SK-N-DZ (cell line): ENCODE results near the gene CSRNP2.
A peak's percentile ranks its signal among the peaks of the same experiment; 100 is the strongest.
"Not testable (repeated sequence)": the region's sequence is repeated elsewhere in the genome, so short reads cannot be mapped to it uniquely, and the experiment has no call there.

Experiments used
- DNase-seq: peaks from one replicate; pipeline ENCODE4 v3.0.0-alpha.2; 2015; ENCODE audit warnings: low spot score
- small RNA-seq, 2 experiments: library from RNA; depleted of rRNA; stranded (forward); fragments of <200 nt; gene quantifications; one replicate each; pipeline ENCODE3, GENCODE V24; 2014

CSRNP2 gene

GRCh38 chr12:51028126-51028812, 55.1 kb downstream of the CSRNP2 start:
- peak; percentile 63 for DNase-seq

GRCh38 chr12:51027342-51027835, 56.0 kb downstream of the CSRNP2 start:
- no peak for DNase-seq

- DNase-seq = peak; percentile 96
Measured at GRCh38 chr12:51025836-51026638, 57.4 kb downstream of the CSRNP2 start, which contains the start of gene SLC11A2. Gene SLC11A2, minus strand, starts transcription at chr12:51026384. Its CDS starts 15,656 bp downstream, at chr12:51010728.

- DNase-seq = no peak
Measured at GRCh38 chr12:51025338-51025835, 58.0 kb downstream of the CSRNP2 start.

GRCh38 chr12:51023625-51024382, 59.6 kb downstream of the CSRNP2 start:
- DNase-seq = no peak

GRCh38 chr12:51021694-51022093, 61.7 kb downstream of the CSRNP2 start:
- no peak for DNase-seq

- no peak for DNase-seq
Measured at GRCh38 chr12:51020448-51021182, 62.8 kb downstream of the CSRNP2 start.

GRCh38 chr12:51019927-51020326, 63.5 kb downstream of the CSRNP2 start:
- DNase-seq = no peak

GRCh38 chr12:51018956-51019355, 64.4 kb downstream of the CSRNP2 start:
- no peak for DNase-seq

- no peak for DNase-seq
Measured at GRCh38 chr12:51017452-51017851, 65.9 kb downstream of the CSRNP2 start.

GRCh38 chr12:51014467-51014866, 68.9 kb downstream of the CSRNP2 start:
- not testable (repeated sequence) for DNase-seq

- DNase-seq = no peak
Measured at GRCh38 chr12:51013441-51013840, 70.0 kb downstream of the CSRNP2 start.

- DNase-seq = no peak
Measured at GRCh38 chr12:51012570-51013236, 70.7 kb downstream of the CSRNP2 start.

GRCh38 chr12:51011955-51012354, 71.4 kb downstream of the CSRNP2 start:
- DNase-seq = no peak

Small RNA genes lying within 50 kb of the gene (small RNA-seq; reads per million reads assigned to genes)
- gene RNU6-1273P = 0 to 0.04 reads per million in 2 experiments
- 0 reads per million in 2 experiments for gene RNU6-87P
